Measurements from ENCODE around the gene CTNNAL1.
A peak's percentile ranks its signal among the peaks of the same experiment; 100 is the strongest.
"Not testable (repeated sequence)": the region's sequence is repeated elsewhere in the genome, so short reads cannot be mapped to it uniquely, and the experiment has no call there.

Gene CTNNAL1, protein sequence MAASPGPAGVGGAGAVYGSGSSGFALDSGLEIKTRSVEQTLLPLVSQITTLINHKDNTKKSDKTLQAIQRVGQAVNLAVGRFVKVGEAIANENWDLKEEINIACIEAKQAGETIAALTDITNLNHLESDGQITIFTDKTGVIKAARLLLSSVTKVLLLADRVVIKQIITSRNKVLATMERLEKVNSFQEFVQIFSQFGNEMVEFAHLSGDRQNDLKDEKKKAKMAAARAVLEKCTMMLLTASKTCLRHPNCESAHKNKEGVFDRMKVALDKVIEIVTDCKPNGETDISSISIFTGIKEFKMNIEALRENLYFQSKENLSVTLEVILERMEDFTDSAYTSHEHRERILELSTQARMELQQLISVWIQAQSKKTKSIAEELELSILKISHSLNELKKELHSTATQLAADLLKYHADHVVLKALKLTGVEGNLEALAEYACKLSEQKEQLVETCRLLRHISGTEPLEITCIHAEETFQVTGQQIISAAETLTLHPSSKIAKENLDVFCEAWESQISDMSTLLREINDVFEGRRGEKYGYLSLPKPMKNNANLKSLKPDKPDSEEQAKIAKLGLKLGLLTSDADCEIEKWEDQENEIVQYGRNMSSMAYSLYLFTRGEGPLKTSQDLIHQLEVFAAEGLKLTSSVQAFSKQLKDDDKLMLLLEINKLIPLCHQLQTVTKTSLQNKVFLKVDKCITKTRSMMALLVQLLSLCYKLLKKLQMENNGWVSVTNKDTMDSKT

GRCh38 chr9:109012876-109013678 is at the start of gene CTNNAL1:
Gene CTNNAL1 (minus strand): TSS chr9:109013499. CDS start chr9:109013442, 57 bp downstream.
- DNase-seq (ENCODE audit: low read depth in 2 of 2, low spot score in 1 of 2): peak; percentile 73 to 75

GRCh38 chr9:109062543-109062942 is 49.2 kb upstream of the CTNNAL1 start:
- DNase-seq (ENCODE audit: low read depth in 2 of 2, low spot score in 1 of 2): no peak

DNA sequence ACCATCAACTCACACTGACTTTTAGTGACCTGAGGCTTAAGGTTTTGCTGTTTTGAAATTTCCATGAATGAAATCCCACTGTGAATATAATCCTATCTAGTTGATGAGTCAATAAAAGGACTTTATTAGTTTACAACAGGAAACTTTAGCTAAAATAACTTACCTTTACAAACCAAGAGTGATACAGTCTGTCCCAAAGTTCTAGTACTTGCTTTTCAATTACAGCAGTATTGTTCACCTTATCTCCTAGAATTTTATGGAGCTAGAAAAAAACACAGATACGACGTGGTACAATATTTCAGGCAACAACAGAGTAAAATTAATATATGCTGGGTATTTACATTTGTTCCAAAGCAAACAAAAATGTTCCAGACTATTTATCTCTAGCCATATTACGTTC is 46.9 kb upstream of the CTNNAL1 start:
- no peak for DNase-seq (ENCODE audit: low read depth in 2 of 2, low spot score in 1 of 2)

DNA sequence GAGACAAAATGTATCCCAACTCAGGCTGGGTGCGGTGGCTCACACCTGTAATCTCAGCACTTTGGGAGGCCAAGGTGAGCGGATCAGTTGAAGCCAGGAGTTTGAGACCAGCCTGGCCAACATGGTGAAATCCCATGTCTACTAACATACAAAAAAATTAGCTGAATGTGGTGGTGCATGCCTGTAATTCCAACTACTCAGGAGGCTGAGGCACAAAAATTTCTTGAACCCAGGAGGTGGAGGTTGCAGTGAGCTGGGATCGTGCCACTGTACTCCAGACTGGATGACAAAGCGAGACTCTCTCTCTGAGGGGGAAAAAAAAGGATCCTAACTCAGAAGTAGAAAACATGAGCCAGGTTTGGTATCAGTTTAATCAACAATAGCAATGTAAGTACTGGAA is 39.8 kb upstream of the CTNNAL1 start:
- not testable (repeated sequence) for DNase-seq (ENCODE audit: low read depth in 2 of 2, low spot score in 1 of 2)

GRCh38 chr9:109052416-109052815 is 39.1 kb upstream of the CTNNAL1 start:
- DNase-seq (ENCODE audit: low read depth in 2 of 2, low spot score in 1 of 2): no peak

- DNase-seq (ENCODE audit: low read depth in 2 of 2, low spot score in 1 of 2): no peak
These were observed 38.4 kb upstream of the CTNNAL1 start for GRCh38 chr9:109051733-109052132.

DNA sequence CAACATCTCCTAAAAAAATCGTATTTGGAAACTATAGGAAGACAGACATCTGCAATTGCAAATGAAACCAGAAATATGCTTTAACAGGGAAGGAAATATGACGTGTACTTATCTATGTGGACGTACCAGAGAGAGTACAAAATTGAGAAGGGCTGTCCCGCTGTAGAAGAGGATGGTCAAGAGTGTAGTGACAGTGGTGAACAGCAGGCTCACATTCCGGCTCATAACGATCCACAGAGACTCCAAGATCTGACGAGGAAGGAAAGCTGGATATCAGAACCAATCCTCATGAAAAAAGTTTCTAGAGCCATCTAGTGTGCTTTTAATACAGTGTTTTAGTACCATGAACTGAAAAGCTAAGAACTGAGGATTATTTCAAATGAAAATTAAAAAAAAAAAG is 37.1 kb upstream of the CTNNAL1 start:
- no peak for DNase-seq (ENCODE audit: low read depth in 2 of 2, low spot score in 1 of 2)

GRCh38 chr9:109048822-109049221 is 35.5 kb upstream of the CTNNAL1 start:
- DNase-seq (ENCODE audit: low read depth in 2 of 2, low spot score in 1 of 2): no peak

- DNase-seq (ENCODE audit: low read depth in 2 of 2, low spot score in 1 of 2): no peak
These were observed 34.0 kb upstream of the CTNNAL1 start for GRCh38 chr9:109047259-109047658.

DNA sequence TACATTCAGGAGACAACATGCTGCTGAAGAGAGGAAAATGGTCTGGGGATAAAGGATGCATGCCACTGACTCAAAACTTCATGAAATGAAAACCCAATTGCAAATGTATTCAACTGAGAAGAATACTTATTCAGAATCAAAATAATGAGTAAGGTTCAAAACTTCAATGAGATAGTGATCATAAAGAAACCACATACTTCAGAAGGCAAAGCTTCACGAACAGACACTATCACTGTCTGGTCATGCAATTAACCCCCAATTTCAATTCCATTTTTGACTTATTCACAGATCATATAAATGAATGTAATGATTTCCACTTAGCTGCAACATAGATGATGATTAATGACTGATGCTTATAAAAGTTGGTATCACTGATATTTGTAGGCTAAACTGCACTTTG is 33.0 kb upstream of the CTNNAL1 start:
- no peak for DNase-seq (ENCODE audit: low read depth in 2 of 2, low spot score in 1 of 2)

GRCh38 chr9:109043578-109043977 is 30.3 kb upstream of the CTNNAL1 start:
- DNase-seq (ENCODE audit: low read depth in 2 of 2, low spot score in 1 of 2): no peak

- no peak for DNase-seq (ENCODE audit: low read depth in 2 of 2, low spot score in 1 of 2)
These were observed 27.3 kb upstream of the CTNNAL1 start for GRCh38 chr9:109040571-109040970.

GRCh38 chr9:109039539-109039938 is 26.2 kb upstream of the CTNNAL1 start:
- no peak for DNase-seq (ENCODE audit: low read depth in 2 of 2, low spot score in 1 of 2)

GRCh38 chr9:109037946-109038715 is 24.8 kb upstream of the CTNNAL1 start:
- DNase-seq (ENCODE audit: low read depth in 2 of 2, low spot score in 1 of 2): no peak

DNA sequence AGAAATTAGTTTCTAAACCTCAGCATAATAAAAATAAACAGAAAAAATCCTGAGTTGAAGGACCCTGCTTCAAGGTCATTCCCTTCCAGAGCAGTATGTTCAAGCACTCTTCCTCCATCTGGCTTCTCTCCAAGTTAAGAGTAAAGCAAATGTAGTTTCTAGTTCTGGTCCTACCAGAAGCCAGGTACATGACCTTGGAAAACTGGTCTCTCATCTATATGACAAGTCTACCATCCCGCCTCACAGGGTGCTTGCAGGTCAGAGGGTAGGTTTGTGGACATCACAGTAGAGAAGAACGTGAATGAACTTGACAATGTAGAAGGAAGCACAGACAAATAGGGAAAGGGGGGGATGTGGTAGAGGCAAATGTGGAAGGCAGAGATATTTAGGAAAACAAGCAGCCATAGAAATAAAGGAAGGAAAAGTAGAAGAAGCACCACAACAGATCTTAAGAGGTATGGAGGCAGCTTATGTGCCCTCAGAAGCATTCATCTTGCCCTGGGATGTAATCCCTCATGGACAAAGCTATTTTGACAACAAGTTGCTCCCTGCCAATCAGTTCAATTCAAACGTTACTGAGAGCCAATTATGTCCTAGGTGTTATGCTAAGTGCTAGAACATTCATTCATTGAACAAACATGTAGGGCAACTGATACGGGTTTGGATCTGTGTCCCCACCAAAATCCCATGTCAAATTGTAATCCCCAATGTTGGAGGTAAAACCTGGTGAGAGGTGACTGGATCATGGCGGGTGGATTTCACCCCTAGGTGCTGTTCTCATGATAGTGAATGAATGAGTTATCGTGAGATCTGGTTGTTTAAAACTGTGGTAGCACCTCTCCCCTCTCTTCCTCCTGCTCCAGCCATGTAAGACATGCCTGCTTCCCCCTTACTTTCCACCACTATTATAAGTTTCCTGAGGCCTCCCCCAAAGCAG is 23.7 kb upstream of the CTNNAL1 start:
- no peak for DNase-seq (ENCODE audit: low read depth in 2 of 2, low spot score in 1 of 2)

GRCh38 chr9:109035684-109036423 is 22.6 kb upstream of the CTNNAL1 start:
- no peak for DNase-seq (ENCODE audit: low read depth in 2 of 2, low spot score in 1 of 2)

- DNase-seq (ENCODE audit: low read depth in 2 of 2, low spot score in 1 of 2): no peak
These were observed 20.8 kb upstream of the CTNNAL1 start for GRCh38 chr9:109033941-109034700.

GRCh38 chr9:109031241-109031640 is 17.9 kb upstream of the CTNNAL1 start:
- no peak for DNase-seq (ENCODE audit: low read depth in 2 of 2, low spot score in 1 of 2)

All from stimulated activated CD8-positive, alpha-beta memory T cell treated with anti-CD3 and anti-CD28 coated beads, Interleukin-4, amount 100 ng/mL, for 1 hour (primary cell).